Measurements from ENCODE around the gene RRP7A.
"Not testable (repeated sequence)": the region's sequence is repeated elsewhere in the genome, so short reads cannot be mapped to it uniquely, and the experiment has no call there.

GRCh38 chr22:42537199-42537831 is 17.7 kb upstream of the RRP7A start:
- not testable (repeated sequence) for TF ChIP-seq CTCF (IDR thresholded peaks at IDR 0.05); POLR2AphosphoS5 (IDR thresholded peaks at IDR 0.05; ENCODE audit: insufficient read depth in 1 of 2, low read depth in 1 of 2)

All from vagina (tissue), 2 donors.